Ramos (cell line): ENCODE data around the gene SCYGR3.
"Not testable (repeated sequence)": the region's sequence is repeated elsewhere in the genome, so short reads cannot be mapped to it uniquely, and the experiment has no call there.

Experiments
- in situ Hi-C: fragments of 300-500 bp; cut with MboI; formaldehyde crosslinking; loops from one replicate; pipeline ENCODE4 v1.14.3; 2022; ENCODE audit warnings: low sequenced_read_pairs; ENCODE audit not compliant: unreplicated experiment

Gene SCYGR3

GRCh38 chr2:227615181-227615580 lies 541 bp upstream of the SCYGR3 start:
- in situ Hi-C loops = no loop called here

- in situ Hi-C loops = no loop called here
Observed at GRCh38 chr2:227614246-227614645, 394 bp downstream of the SCYGR3 start.

GRCh38 chr2:227613272-227613660 lies 1.4 kb downstream of the SCYGR3 start:
- in situ Hi-C loops = no loop called here

GRCh38 chr2:227612546-227613271 lies 1.9 kb downstream of the SCYGR3 start:
- in situ Hi-C loops = no loop called here

GRCh38 chr2:227610123-227610522 lies 4.5 kb downstream of the SCYGR3 start:
- in situ Hi-C loops = no loop called here

- in situ Hi-C loops = no loop called here
Observed at GRCh38 chr2:227608561-227609338, 5.9 kb downstream of the SCYGR3 start.

GRCh38 chr2:227607941-227608340 lies 6.7 kb downstream of the SCYGR3 start:
- in situ Hi-C loops = no loop called here

GRCh38 chr2:227606476-227606875 lies 8.2 kb downstream of the SCYGR3 start:
- in situ Hi-C loops = no loop called here

- in situ Hi-C loops = no loop called here
Observed at GRCh38 chr2:227602358-227602757, 12.3 kb downstream of the SCYGR3 start.

- in situ Hi-C loops = not testable (repeated sequence)
Observed at GRCh38 chr2:227598835-227599503, 15.7 kb downstream of the SCYGR3 start, which contains the start of gene SCYGR2. Gene SCYGR2, plus strand, starts transcription at chr2:227598893. Its CDS starts 0 bp downstream, at chr2:227598893.

GRCh38 chr2:227597998-227598397 lies 16.6 kb downstream of the SCYGR3 start:
- in situ Hi-C loops = no loop called here

- in situ Hi-C loops = no loop called here
Observed at GRCh38 chr2:227597036-227597435, 17.6 kb downstream of the SCYGR3 start.

GRCh38 chr2:227595797-227596196 lies 18.8 kb downstream of the SCYGR3 start:
- in situ Hi-C loops = no loop called here

GRCh38 chr2:227592694-227593387 lies 21.8 kb downstream of the SCYGR3 start:
- in situ Hi-C loops = no loop called here

GRCh38 chr2:227582369-227582768 lies 32.3 kb downstream of the SCYGR3 start:
- in situ Hi-C loops = no loop called here

- in situ Hi-C loops = no loop called here
Observed at GRCh38 chr2:227579791-227580190, 34.8 kb downstream of the SCYGR3 start.

GRCh38 chr2:227578642-227579041 lies 36.0 kb downstream of the SCYGR3 start:
- in situ Hi-C loops = no loop called here

GRCh38 chr2:227577555-227577954 lies 37.1 kb downstream of the SCYGR3 start:
- in situ Hi-C loops = no loop called here

- in situ Hi-C loops = no loop called here
Observed at GRCh38 chr2:227576812-227577211, 37.8 kb downstream of the SCYGR3 start.

- in situ Hi-C loops = no loop called here
Observed at GRCh38 chr2:227576110-227576509, 38.5 kb downstream of the SCYGR3 start.
